GM12873 (cell line): ENCODE measurements around the gene VLDLR.

ENCODE experiments used
- CTCF ChIP-seq: IDR thresholded peaks from 2 replicates; pipeline ENCODE4 v1.5.1; 2012; ENCODE audit warnings: low read depth, mild to moderate bottlenecking, moderate library complexity, low read length, control low read depth; ENCODE audit not compliant: insufficient read depth; ENCODE audit errors: missing control alignments

VLDLR gene

DNA sequence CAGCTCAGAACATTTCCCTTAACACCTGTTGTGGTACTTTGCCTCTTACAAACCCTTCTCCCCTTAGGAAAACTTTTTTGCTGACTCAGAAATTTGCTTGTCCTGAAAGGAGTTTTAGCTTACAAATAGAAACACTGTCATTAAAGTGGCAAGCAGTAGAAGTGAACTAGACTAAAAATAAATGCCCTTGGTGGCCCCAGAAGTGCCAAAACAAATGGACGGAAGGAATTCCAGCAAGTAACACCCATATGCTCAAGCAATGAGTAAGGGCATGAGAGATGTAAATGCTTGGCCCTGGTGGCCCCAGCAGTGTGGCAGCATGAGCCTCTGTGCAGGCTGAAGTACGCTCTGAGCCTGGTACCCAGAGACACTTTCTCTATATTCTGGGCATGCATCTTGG, 8.6 kb downstream of the VLDLR start:
- TF ChIP-seq CTCF: no peak

DNA sequence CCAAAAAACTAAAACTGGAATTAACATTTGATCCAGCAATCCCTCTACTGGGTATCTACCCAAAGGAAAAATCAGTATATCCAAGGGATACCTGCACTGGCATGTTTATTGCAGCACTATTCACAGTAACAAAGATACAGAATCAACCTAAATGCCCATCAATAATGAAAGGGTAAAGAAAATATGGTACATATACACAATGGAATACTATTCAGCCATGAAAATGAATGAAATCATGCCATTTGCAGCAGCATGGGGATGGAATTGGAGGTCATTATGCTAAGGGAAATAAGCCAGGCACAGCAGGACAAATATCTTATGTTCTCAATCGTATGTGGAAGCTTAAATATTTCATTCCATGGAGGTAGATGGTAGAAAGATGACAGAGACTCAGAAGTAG, 9.7 kb downstream of the VLDLR start:
- TF ChIP-seq CTCF: no peak

DNA sequence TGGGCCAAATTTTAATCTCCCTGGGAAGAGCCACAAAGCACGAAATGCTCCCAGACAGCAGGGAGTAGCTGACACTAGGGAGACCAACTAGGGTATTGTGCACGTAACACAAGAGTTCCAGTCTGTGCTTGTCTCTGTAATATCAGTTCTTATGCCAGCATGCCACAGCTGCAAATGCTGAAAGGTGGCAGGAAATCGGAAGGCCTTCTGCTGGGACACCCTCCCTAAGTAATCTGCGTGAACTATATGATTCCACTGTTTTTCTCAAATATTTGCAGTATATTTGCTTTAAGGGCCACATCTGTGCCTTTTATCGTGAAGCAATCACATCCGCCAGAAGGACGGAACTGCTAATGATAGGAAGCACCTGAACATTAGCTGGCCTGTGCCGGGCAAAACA, 12.6 kb downstream of the VLDLR start:
- TF ChIP-seq CTCF: no peak

DNA sequence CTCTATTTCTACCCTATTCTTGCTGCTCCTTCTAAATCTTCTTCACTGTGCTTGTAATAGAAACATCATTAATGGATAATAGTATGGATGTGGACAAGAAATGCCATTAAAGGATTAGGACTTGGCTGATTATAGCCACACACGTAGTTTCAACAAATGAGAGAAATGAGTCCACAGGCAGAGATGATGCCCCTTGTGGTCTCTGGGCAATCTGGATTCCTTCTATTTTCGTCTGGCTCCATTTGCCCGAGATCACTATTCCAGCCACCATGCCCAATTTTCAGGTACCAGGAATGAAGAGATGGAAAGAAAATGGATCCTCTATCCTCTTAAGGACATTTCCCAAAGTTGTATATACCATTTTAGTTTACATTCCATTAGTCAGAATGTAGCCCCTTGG, 13.2 kb downstream of the VLDLR start:
- TF ChIP-seq CTCF: no peak

- no peak for TF ChIP-seq CTCF
Observed at GRCh38 chr9:2635922-2636321, 14.3 kb downstream of the VLDLR start.

DNA sequence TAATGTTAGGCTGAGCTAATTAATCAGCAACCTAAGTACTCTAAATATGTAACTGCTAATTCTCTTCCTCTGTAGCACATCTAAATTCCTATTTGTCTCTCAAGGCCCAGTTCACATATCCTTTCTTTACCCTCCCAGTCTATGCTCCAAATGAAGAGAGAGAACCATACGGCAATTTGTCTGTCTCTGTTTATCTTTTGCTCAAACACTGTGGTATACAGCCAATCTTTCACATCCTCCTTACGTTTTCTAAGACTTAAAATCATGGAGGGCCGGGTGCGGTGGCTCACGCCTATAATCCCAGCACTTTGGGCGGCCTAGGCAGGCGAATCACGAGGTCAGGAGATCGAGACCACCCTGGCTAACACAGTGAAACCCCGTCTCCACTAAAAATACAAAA, 15.8 kb downstream of the VLDLR start:
- TF ChIP-seq CTCF: no peak

DNA sequence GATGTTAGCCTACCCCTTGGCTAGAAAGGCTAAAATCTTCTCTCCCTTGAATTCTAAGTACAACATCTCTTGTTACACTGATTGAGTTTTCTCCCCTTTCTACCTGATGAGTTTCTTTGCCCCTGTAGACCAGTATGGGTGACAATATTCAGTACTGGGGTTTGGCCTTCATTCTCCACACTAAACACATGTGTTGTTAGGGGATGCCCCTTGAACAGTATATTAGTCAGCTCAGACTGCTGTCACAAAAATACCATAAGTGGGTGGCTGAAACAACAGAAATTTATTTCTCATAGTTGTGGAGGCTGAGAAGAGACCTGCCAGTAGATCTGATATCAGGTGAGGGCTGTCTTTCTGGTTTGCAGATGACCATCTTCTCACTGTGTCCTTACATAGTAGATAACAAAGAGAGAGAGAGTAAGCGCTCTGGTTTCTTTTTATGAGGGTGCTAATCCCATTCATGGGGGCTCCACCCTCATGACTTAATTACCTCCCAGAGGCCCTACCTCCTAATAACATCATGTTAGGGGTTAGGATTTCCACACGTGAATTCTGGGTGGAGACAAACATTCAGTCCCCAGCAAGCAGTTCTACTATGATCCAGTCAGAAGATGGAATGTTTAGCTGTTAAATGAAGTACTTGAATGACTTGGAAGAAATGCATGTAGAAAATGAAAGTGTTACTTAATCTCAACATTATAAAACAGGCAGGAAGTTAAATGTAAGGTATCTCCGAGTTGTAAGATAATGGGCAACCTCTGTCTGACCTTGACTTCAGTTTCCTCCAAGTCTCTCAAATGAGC, 17.5 kb downstream of the VLDLR start:
- TF ChIP-seq CTCF: no peak
